Mesothelial cell of epicardium (in vitro differentiated cells): ENCODE data around the gene LPAR1. TPM values are rescaled to one million over a fixed set of nuclear protein-coding genes. Genes with fewer than 3 reads are reported as not detected.

Experiments used
- DNase-seq, 2 experiments: peaks; one replicate each; pipeline ENCODE4 v3.0.0; 2021; ENCODE audit warnings: low spot score in 2 of 2; ENCODE audit not compliant: unreplicated experiment in 2 of 2
- H3K27ac Mint-ChIP-seq: 2 replicates; pipeline ENCODE4 v1.8.0; 2021; ENCODE audit warnings: mixed read lengths
- H3K27me3 Mint-ChIP-seq: 2 replicates; pipeline ENCODE4 v1.8.0; 2021; ENCODE audit warnings: low read depth, mixed read lengths
- H3K36me3 Mint-ChIP-seq: 2 replicates; pipeline ENCODE4 v1.8.0; 2021; ENCODE audit warnings: mixed read lengths
- H3K4me1 Mint-ChIP-seq: 2 replicates; pipeline ENCODE4 v1.8.0; 2021; ENCODE audit warnings: mixed read lengths
- H3K4me3 Mint-ChIP-seq: 2 replicates; pipeline ENCODE4 v1.8.0; 2021; ENCODE audit warnings: mild to moderate bottlenecking, moderate library complexity, mixed read lengths
- H3K9me3 Mint-ChIP-seq: 2 replicates; pipeline ENCODE4 v1.8.0; 2021; ENCODE audit warnings: mixed read lengths
- total RNA-seq: library from RNA; stranded (reverse); gene quantifications from 3 replicates; pipeline ENCODE4 v1.2.1, GENCODE V29; 2021
- TF ChIP-seq, protein P1 (sequence below): fragments of 200-600 bp; sonication (generic); IDR thresholded peaks from one replicate; pipeline ENCODE4 v1.5.0; 2021; ENCODE audit warnings: antibody characterized with exemption; ENCODE audit not compliant: unreplicated experiment

Gene LPAR1
- total RNA-seq, 1 donor from 2014 or later = 40.3 TPM

DNA sequence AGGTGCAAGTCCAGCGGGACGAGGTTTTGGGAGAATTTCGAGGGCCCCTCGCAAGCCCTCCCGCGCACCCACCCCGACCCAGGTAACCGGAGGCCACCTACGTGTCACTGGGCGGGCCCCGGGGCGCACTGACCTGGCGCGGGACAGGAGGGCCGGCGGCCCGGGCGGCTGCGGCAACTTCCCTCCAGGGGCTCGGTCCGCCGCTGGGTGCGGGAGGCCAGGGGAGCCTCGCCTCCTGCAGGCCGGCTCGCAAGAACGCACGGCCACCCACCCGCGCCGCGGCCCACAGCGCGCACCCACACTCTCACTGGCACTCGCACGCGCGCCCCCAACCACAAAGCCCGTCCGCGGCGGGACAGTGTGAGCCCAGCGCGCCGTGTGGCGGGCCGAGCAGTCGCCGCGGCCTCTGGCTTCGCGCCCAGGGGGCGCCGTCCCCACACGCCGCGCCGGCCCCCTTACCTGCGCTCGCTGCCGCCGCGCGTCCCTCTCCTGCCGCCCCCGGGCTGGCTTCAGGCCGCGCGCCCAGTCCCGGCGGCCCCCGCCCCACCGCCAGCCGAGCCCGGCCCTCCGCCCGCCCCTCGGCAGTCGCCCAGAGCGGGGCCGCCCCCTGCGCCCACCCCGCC, 451 bp downstream of the LPAR1 start:
- DNase-seq = peak; percentile 47 to 73
- H3K4me1 Mint-ChIP-seq = peaks cover 56% of the 10 kb centered on the region
- H3K9me3 Mint-ChIP-seq = no peaks in the 10 kb centered on the region
- peak overlapping the region; percentile 80 for H3K4me3 Mint-ChIP-seq
- peaks cover 1% of the 10 kb centered on the region for H3K27me3 Mint-ChIP-seq
- peak overlapping the region; percentile 74 for H3K27ac Mint-ChIP-seq
- TF ChIP-seq, protein P1, sequence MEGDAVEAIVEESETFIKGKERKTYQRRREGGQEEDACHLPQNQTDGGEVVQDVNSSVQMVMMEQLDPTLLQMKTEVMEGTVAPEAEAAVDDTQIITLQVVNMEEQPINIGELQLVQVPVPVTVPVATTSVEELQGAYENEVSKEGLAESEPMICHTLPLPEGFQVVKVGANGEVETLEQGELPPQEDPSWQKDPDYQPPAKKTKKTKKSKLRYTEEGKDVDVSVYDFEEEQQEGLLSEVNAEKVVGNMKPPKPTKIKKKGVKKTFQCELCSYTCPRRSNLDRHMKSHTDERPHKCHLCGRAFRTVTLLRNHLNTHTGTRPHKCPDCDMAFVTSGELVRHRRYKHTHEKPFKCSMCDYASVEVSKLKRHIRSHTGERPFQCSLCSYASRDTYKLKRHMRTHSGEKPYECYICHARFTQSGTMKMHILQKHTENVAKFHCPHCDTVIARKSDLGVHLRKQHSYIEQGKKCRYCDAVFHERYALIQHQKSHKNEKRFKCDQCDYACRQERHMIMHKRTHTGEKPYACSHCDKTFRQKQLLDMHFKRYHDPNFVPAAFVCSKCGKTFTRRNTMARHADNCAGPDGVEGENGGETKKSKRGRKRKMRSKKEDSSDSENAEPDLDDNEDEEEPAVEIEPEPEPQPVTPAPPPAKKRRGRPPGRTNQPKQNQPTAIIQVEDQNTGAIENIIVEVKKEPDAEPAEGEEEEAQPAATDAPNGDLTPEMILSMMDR = no peak
- H3K36me3 Mint-ChIP-seq = no peaks in the 10 kb centered on the region

DNA sequence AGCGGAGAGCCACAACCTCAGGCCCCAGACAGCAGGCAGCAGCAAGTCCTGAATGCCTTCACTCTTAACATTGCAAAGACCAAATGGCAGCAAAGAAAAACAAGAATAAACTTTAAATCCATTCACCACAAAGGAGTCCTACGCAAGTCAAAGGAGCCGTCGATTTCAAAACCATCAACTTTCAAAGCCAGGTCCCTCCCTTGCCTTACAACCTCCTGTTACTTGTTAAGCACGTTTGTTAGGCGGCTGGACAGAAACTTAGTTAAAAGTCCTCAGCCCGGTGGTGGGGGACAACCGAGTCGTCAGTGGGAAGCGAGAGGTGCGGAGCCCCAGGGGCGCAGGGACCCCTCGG, 938 bp downstream of the LPAR1 start:
- H3K27me3 Mint-ChIP-seq = peaks cover 1% of the 10 kb centered on the region
- H3K27ac Mint-ChIP-seq = peak overlapping the region; percentile 74
- no peak for DNase-seq
- no peaks in the 10 kb centered on the region for H3K9me3 Mint-ChIP-seq
- no peaks in the 10 kb centered on the region for H3K36me3 Mint-ChIP-seq
- TF ChIP-seq, protein P1 = no peak
- peak overlapping the region; percentile 80 for H3K4me3 Mint-ChIP-seq
- peaks cover 58% of the 10 kb centered on the region for H3K4me1 Mint-ChIP-seq

DNA sequence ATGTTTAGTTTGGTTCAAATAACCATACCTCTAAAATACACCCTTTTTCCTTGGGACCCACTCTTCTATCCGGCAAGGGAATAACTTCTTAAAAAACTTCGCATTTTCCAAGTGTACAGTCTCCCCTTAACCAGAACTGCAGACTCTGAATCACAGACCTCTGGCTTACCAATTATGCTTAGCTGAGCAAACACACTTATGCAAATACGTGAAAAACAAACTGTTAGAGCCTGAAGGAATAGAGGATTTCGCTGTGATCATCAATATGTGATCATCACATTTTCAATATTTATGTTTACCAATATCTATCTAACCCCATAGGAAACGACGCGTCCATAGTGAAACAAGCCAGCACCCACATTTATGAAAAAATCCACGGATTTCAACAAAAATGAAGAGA, 1.3 kb downstream of the LPAR1 start:
- Mint-ChIP-seq H3K4me1 (peaks cover 57% of the 10 kb centered on the region), H3K9me3 (no peaks in the 10 kb centered on the region), H3K4me3 (peak overlapping the region; percentile 80), H3K27me3 (peaks cover 1% of the 10 kb centered on the region), H3K36me3 (no peaks in the 10 kb centered on the region), H3K27ac (peak overlapping the region; percentile 74)
- TF ChIP-seq, protein P1 = no peak
- DNase-seq = no peak

DNA sequence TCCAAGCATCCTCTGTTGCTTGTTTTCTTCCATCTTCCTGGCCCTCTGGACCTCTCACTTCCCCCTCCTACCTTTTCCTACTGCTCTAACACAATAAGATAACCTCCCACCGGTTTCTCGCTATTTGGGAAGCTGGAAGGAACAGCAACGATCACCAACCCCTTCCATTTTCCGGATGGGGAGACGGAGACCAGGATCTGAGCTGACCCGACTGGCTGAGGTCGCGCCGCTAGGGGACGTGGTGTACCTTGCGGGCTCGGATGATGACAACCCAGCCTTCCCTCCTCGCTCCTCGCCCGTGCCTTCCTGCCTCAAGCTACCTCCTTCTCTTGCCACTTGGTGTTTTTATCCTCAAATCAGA, 1.9 kb downstream of the LPAR1 start:
- H3K27ac Mint-ChIP-seq = peak overlapping the region; percentile 74
- TF ChIP-seq, protein P1 = no peak
- H3K27me3 Mint-ChIP-seq = peaks cover 1% of the 10 kb centered on the region
- peaks cover 58% of the 10 kb centered on the region for H3K4me1 Mint-ChIP-seq
- peak; percentile 29 to 43 for DNase-seq
- H3K36me3 Mint-ChIP-seq = no peaks in the 10 kb centered on the region
- no peaks in the 10 kb centered on the region for H3K9me3 Mint-ChIP-seq
- H3K4me3 Mint-ChIP-seq = peak overlapping the region; percentile 80

DNA sequence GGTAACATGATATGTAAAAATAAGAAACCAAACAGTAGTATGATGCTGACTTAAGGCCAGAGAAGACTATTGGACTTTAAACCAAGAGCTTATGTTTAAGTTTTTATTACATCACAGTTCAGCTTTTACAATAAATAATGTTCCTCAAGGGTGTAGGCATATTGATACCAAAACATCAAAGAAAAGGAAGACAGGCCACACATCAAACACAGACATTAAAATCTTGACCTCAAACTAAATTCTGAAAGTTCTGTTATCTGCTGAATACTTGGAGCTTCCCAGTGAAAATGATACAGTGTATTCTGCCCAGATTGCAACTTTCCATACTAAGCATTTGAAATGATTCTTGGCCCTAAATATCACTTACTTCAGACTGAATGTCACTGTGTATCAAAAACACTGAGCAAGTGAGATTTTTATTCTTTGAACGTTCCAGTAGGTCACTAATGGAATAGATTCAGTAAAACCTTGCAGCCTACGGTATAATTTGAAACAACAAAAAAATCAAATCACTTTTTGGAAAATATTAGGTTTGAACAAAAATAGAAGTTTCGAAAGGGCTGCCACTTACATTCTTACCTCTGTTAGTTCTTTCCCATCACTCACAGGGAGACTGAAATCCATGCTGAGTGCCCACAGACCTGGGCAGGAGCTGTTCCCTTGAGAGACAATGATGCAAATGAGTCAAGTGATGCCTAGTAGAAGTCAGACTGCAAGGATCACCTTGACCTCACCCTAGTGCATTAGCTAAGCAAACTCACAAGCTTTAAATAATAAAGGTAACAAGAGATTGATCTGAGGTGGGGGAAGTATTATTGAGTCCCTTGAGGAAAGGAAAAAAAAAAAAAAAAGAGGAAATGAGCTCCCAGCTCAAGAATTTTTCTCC, 2.5 kb downstream of the LPAR1 start:
- Mint-ChIP-seq H3K4me3 (peak overlapping the region; percentile 80), H3K4me1 (peaks cover 58% of the 10 kb centered on the region), H3K27me3 (peaks cover 1% of the 10 kb centered on the region), H3K36me3 (no peaks in the 10 kb centered on the region), H3K9me3 (no peaks in the 10 kb centered on the region), H3K27ac (peak overlapping the region; percentile 74)
- DNase-seq = no peak
- TF ChIP-seq, protein P1 = no peak
